Measurements from ENCODE around the gene ZYG11A.

- TF ChIP-seq CTCF (IDR thresholded peaks at IDR 0.05) (no peak), POLR2A (IDR thresholded peaks at IDR 0.05) (no peak)
These were observed 102.0 kb downstream of the ZYG11A start for GRCh38 chr1:52944566-52944965.
